CD4-positive, alpha-beta T cell (primary cell): ENCODE results near the gene TAS1R2. TPM values are rescaled to one million over a fixed set of nuclear protein-coding genes. Genes with fewer than 3 reads are reported as not detected.

Source experiments
- ATAC-seq: fragments of 200-7000 bp; cut with Tn5 transposase; one replicate; pipeline ENCODE4 v1.10.0; 2022; ENCODE audit warnings: mild to moderate bottlenecking; ENCODE audit not compliant: poor library complexity
- CTCF ChIA-PET: fragments of 350-600 bp; sonication (Branson Sonifier 250); formaldehyde crosslinking; loops from one replicate; lab custom pipeline; 2021; ENCODE audit warnings: antibody characterized with exemption, inconsistent platforms; lab: Charles Lee
- POLR2A ChIA-PET: fragments of 350-600 bp; sonication (Branson Sonifier 250); formaldehyde crosslinking; loops from one replicate; lab custom pipeline; 2021; ENCODE audit warnings: antibody characterized with exemption, inconsistent platforms; lab: Charles Lee
- DNase-seq, 14 experiments: peaks; one replicate each; pipeline ENCODE4 v3.0.0-alpha.2; 2013 to 2020; ENCODE audit warnings: mixed read lengths in 2 of 14
- H3K27ac ChIP-seq, 2 donors: one replicate each; pipeline versions ENCODE4 v1.5.1 to v1.7.0; 2013; ENCODE audit warnings: low read length in 2 of 2, low read depth in 1 of 2, mild to moderate bottlenecking in 1 of 2
- H3K27me3 ChIP-seq, 2 experiments: 1 replicate in 1 of 2; 2 replicates in 1 of 2; pipeline versions ENCODE4 v1.6.1 to v1.7.0; 2013; ENCODE audit warnings: low read length in 2 of 2, control low read depth in 1 of 2, mild to moderate bottlenecking in 1 of 2, moderate library complexity in 1 of 2; ENCODE audit not compliant: insufficient read depth in 2 of 2, control insufficient read depth in 1 of 2
- H3K36me3 ChIP-seq: one replicate; pipeline ENCODE4 v1.6.1; 2013; ENCODE audit warnings: low read length, control low read depth; ENCODE audit not compliant: insufficient read depth
- H3K4me1 ChIP-seq: one replicate; pipeline ENCODE4 v1.6.1; 2013; ENCODE audit warnings: low read length, control low read depth; ENCODE audit not compliant: insufficient read depth
- H3K4me3 ChIP-seq: one replicate; pipeline ENCODE4 v1.5.1; 2013; ENCODE audit warnings: mild to moderate bottlenecking, low read length, moderate library complexity
- H3K9me3 ChIP-seq, 2 experiments: 1 replicate in 1 of 2; 2 replicates in 1 of 2; pipeline versions ENCODE4 v1.6.1 to v1.7.0; 2013; ENCODE audit warnings: low read length in 2 of 2, mild to moderate bottlenecking in 2 of 2, control low read depth in 1 of 2, moderate library complexity in 1 of 2; ENCODE audit not compliant: control insufficient read depth in 1 of 2, insufficient read depth in 1 of 2
- H3K27ac Mint-ChIP-seq: one replicate; pipeline ENCODE4 v1.8.0; 2020; ENCODE audit warnings: mixed read lengths
- H3K27me3 Mint-ChIP-seq: one replicate; pipeline ENCODE4 v1.8.0; 2021; ENCODE audit warnings: mixed read lengths
- H3K36me3 Mint-ChIP-seq: one replicate; pipeline ENCODE4 v1.8.0; 2021; ENCODE audit warnings: low read depth, mixed read lengths
- H3K4me1 Mint-ChIP-seq: one replicate; pipeline ENCODE4 v1.8.0; 2021; ENCODE audit warnings: low read depth, mixed read lengths
- H3K4me3 Mint-ChIP-seq: one replicate; pipeline ENCODE4 v1.8.0; 2020; ENCODE audit warnings: mild to moderate bottlenecking, mixed read lengths
- H3K9me3 Mint-ChIP-seq: one replicate; pipeline ENCODE4 v1.8.0; 2020; ENCODE audit warnings: mixed read lengths
- intact Hi-C, 2 experiments: fragments of 100-400 bp; cut with DNase I in 1 of 2; cut with micrococcal nuclease in 1 of 2; formaldehyde crosslinking; loops; one replicate each; pipeline versions ENCODE4 v1.15.1 to v1.9.0; 2023 to 2025; cut with DNase I, micrococcal nuclease
- total RNA-seq, 174 experiments: library from RNA in 2 of 174; stranded (reverse) in 2 of 174; gene quantifications; one replicate each; pipeline ENCODE4 v1.2.3 and lab custom pipeline; 2021 to 2026
- TF ChIP-seq, protein P1 (sequence below): fragments of 200-600 bp; IDR thresholded peaks from one replicate; pipeline ENCODE4 v1.8.0; 2022; ENCODE audit warnings: antibody characterized with exemption, mild to moderate bottlenecking

The TAS1R2 gene
- total RNA-seq, 2 experiments from 2014 or later, result not detected

GRCh38 chr1:18901952-18902522 lies 42.6 kb upstream of the TAS1R2 start:
- Mint-ChIP-seq H3K27me3 (no peaks in the 10 kb centered on the region), H3K36me3 (peaks cover 23% of the 10 kb centered on the region), H3K9me3 (no peaks in the 10 kb centered on the region), H3K27ac (peak overlapping the region; percentile 96), H3K4me1 (peaks cover 35% of the 10 kb centered on the region), H3K4me3 (peak overlapping the region; percentile 91)
- Histone ChIP-seq H3K27ac (peak overlapping the region; percentile 34 to 87), H3K9me3 (no peaks in the 10 kb centered on the region), H3K4me1 (peaks cover 34% of the 10 kb centered on the region), H3K4me3 (peak overlapping the region; percentile 81), H3K27me3 (no peaks in the 10 kb centered on the region), H3K36me3 (peaks cover 15% of the 10 kb centered on the region)
- ATAC-seq, result no peak
- intact Hi-C loops, result loop anchor here (2.0 to 10.0 kb wide), 5 partner anchors 55 to 983 kb away; partner anchors contain the start of genes EMC1 (in 1 of the 2), IFFO2 (in 1 of the 2), MRTO4 (in 1 of the 2) and OTUD3 (in 1 of the 2)
- TF ChIP-seq, protein P1, sequence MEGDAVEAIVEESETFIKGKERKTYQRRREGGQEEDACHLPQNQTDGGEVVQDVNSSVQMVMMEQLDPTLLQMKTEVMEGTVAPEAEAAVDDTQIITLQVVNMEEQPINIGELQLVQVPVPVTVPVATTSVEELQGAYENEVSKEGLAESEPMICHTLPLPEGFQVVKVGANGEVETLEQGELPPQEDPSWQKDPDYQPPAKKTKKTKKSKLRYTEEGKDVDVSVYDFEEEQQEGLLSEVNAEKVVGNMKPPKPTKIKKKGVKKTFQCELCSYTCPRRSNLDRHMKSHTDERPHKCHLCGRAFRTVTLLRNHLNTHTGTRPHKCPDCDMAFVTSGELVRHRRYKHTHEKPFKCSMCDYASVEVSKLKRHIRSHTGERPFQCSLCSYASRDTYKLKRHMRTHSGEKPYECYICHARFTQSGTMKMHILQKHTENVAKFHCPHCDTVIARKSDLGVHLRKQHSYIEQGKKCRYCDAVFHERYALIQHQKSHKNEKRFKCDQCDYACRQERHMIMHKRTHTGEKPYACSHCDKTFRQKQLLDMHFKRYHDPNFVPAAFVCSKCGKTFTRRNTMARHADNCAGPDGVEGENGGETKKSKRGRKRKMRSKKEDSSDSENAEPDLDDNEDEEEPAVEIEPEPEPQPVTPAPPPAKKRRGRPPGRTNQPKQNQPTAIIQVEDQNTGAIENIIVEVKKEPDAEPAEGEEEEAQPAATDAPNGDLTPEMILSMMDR, result no peak
- CTCF ChIA-PET, result interaction anchor here (1.0 to 4.3 kb wide), 4 partner anchors 12 to 70 kb away, joined by 3 to 27 read pairs (median 4); partner anchors contain the start of gene IFFO2
- DNase-seq, result peak in 4 of 14 experiments; percentile 5 to 41 (median 30)
- POLR2A ChIA-PET, result interaction anchor here (0.8 to 3.7 kb wide), 12 partner anchors 11 to 350 kb away, joined by 3 to 30 read pairs (median 7); partner anchors contain the start of genes EMC1, IFFO2 and MRTO4

DNA sequence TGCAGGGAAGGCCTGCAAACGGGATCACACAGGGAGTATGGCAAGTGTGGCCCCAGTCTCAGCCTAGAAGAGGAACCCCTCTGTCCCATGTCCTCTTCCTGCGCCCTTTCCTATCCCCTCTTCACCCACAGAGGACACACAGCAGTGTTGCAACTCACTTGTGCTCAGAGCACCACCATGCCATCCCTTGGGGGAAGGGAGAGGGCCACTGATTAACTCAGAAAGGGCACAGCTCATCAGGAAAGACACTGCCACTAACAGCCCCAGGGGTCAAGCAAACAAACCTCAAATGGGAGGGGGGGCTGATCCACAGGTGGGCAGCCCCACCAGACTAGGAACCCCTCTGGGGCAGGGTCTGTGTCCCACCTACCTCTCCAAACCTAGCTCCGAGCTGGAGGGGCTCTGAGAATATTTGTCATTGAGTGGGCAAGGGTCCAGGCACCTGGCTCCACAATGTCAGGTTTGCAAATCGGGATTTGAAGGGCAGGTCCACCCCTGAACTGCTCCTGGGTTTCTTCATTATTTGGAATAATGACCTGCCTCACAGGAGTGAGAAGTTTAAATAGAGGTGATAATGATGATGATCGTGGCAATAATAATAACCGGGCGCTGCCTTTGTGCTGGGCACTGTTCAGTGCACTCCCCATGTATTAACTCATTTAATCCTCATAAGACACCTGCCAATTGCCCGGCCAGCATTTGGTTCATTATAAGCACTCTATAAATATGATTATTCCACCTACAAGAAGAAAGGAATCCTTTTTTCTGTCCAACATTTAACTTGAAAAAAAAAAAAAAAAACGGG lies 41.9 kb upstream of the TAS1R2 start:
- no peak for ATAC-seq
- peaks cover 30% of the 10 kb centered on the region for H3K4me1 Mint-ChIP-seq
- H3K4me3 ChIP-seq, result peak overlapping the region; percentile 81
- H3K36me3 ChIP-seq, result peaks cover 8% of the 10 kb centered on the region
- H3K27ac ChIP-seq, result no peak overlapping the region
- POLR2A ChIA-PET, result interaction anchor here (2.4 to 3.7 kb wide), 2 partner anchors 54 to 173 kb away, joined by 24 to 30 read pairs; partner anchors contain the start of gene IFFO2
- intact Hi-C loops, result loop anchor here (10.0 kb wide), 2 partner anchors 753 to 983 kb away; partner anchors contain the start of gene OTUD3 (in 1 of the 2)
- peaks cover 30% of the 10 kb centered on the region for H3K4me1 ChIP-seq
- TF ChIP-seq, protein P1, result no peak
- CTCF ChIA-PET, result interaction anchor here (1.0 to 4.3 kb wide), 3 partner anchors 12 to 71 kb away, joined by 3 to 27 read pairs (median 6); no protein-coding TSS in a partner anchor
- DNase-seq, result no peak
- no peaks in the 10 kb centered on the region for H3K27me3 Mint-ChIP-seq
- H3K4me3 Mint-ChIP-seq, result peak overlapping the region; percentile 91
- H3K9me3 ChIP-seq, result no peaks in the 10 kb centered on the region
- no peaks in the 10 kb centered on the region for H3K27me3 ChIP-seq
- H3K9me3 Mint-ChIP-seq, result no peaks in the 10 kb centered on the region
- peaks cover 16% of the 10 kb centered on the region for H3K36me3 Mint-ChIP-seq
- H3K27ac Mint-ChIP-seq, result peak overlapping the region; percentile 96

GRCh38 chr1:18900303-18900841 lies 40.9 kb upstream of the TAS1R2 start:
- ChIA-PET POLR2A (interaction anchor here (0.6 kb wide), 1 partner anchor 276 kb away, joined by 4 read pairs; no protein-coding TSS in a partner anchor), CTCF (interaction anchor here (1.0 to 1.7 kb wide), 2 partner anchors 16 to 72 kb away, joined by 3 to 6 read pairs; no protein-coding TSS in a partner anchor)
- Histone ChIP-seq H3K27ac (no peak overlapping the region), H3K27me3 (no peaks in the 10 kb centered on the region), H3K4me3 (no peak overlapping the region), H3K9me3 (no peaks in the 10 kb centered on the region), H3K4me1 (peaks cover 30% of the 10 kb centered on the region), H3K36me3 (peaks cover 3% of the 10 kb centered on the region)
- Mint-ChIP-seq H3K4me3 (peak overlapping the region; percentile 74), H3K9me3 (no peaks in the 10 kb centered on the region), H3K4me1 (peaks cover 30% of the 10 kb centered on the region), H3K27ac (no peak overlapping the region), H3K27me3 (no peaks in the 10 kb centered on the region), H3K36me3 (peaks cover 9% of the 10 kb centered on the region)
- TF ChIP-seq, protein P1, result no peak
- intact Hi-C loops, result loop anchor here (10.0 kb wide), 2 partner anchors 754 to 984 kb away; partner anchors contain the start of gene OTUD3 (in 1 of the 2)
- ATAC-seq, result no peak
- peak in 2 of 14 experiments; percentile 10 to 23 for DNase-seq
